WTC11 (cell line): ENCODE measurements around the gene ZNF592. TPM values are rescaled to one million over a fixed set of nuclear protein-coding genes. Genes with fewer than 3 reads are reported as not detected.
A peak's percentile ranks its signal among the peaks of the same experiment; 100 is the strongest.

Experiments used
- ATAC-seq: fragments of 200-7000 bp; cut with Tn5 transposase; 2 replicates; pipeline ENCODE4 v1.10.0; 2021; ENCODE audit warnings: mild to moderate bottlenecking, moderate library complexity
- CTCF ChIA-PET: fragments of 300-600 bp; sonication (Branson Sonifier 250); formaldehyde crosslinking; loops from one replicate; lab custom pipeline; 2021; ENCODE audit warnings: antibody characterized with exemption; lab: Charles Lee
- POLR2A ChIA-PET: fragments of 350-600 bp; sonication (Branson Sonifier 250); formaldehyde crosslinking; loops from one replicate; lab custom pipeline; 2021; ENCODE audit warnings: antibody characterized with exemption; lab: Charles Lee
- DNase-seq: peaks from one replicate; pipeline ENCODE4 v3.0.0; 2021; ENCODE audit warnings: low spot score
- H3K27ac Mint-ChIP-seq: 2 replicates; pipeline ENCODE4 v1.8.0; 2021; ENCODE audit warnings: mixed read lengths
- H3K27me3 Mint-ChIP-seq: 2 replicates; pipeline ENCODE4 v1.8.0; 2021; ENCODE audit warnings: low read depth, mild to moderate bottlenecking, moderate library complexity, mixed read lengths
- H3K36me3 Mint-ChIP-seq: 2 replicates; pipeline ENCODE4 v1.8.0; 2021; ENCODE audit warnings: mixed read lengths
- H3K4me1 Mint-ChIP-seq: 2 replicates; pipeline ENCODE4 v1.8.0; 2022; ENCODE audit warnings: mixed read lengths
- H3K4me3 Mint-ChIP-seq: 2 replicates; pipeline ENCODE4 v1.8.0; 2021; ENCODE audit warnings: mild to moderate bottlenecking, moderate library complexity, mixed read lengths
- H3K9me3 Mint-ChIP-seq: 2 replicates; pipeline ENCODE4 v1.8.0; 2021; ENCODE audit warnings: mixed read lengths
- CBFB ChIP-seq: sonication (generic); formaldehyde crosslinking; IDR thresholded peaks from 2 replicates; pipeline ENCODE4 v1.8.1; 2022; ENCODE audit warnings: mild to moderate bottlenecking, low read depth, missing genetic modification reagents
- CREB1 ChIP-seq: sonication (generic); formaldehyde crosslinking; IDR thresholded peaks from 2 replicates; pipeline ENCODE4 v1.8.0; 2023; ENCODE audit warnings: mild to moderate bottlenecking, missing genetic modification reagents
- ELF4 ChIP-seq: sonication (generic); formaldehyde crosslinking; IDR thresholded peaks from 2 replicates; pipeline ENCODE4 v1.8.1; 2022; ENCODE audit warnings: low read depth, mild to moderate bottlenecking, moderate library complexity, missing genetic modification reagents
- ETV6 ChIP-seq: sonication (generic); formaldehyde crosslinking; IDR thresholded peaks from 2 replicates; pipeline ENCODE4 v1.8.1; 2022; ENCODE audit warnings: mild to moderate bottlenecking, missing genetic modification reagents
- FOXK1 ChIP-seq: sonication (generic); formaldehyde crosslinking; IDR thresholded peaks from 2 replicates; pipeline ENCODE4 v1.8.0; 2022; ENCODE audit warnings: mild to moderate bottlenecking, moderate library complexity, missing genetic modification reagents
- FOXP1 ChIP-seq: sonication (generic); formaldehyde crosslinking; IDR thresholded peaks from 2 replicates; pipeline ENCODE4 v1.8.0; 2022; ENCODE audit warnings: missing genetic modification reagents, mild to moderate bottlenecking, moderate library complexity, borderline replicate concordance
- IRF2 ChIP-seq: sonication (generic); formaldehyde crosslinking; IDR thresholded peaks from 2 replicates; pipeline ENCODE4 v1.8.0; 2022; ENCODE audit warnings: low read depth, missing genetic modification reagents, borderline replicate concordance
- JAZF1 ChIP-seq: fragments of 250-450 bp; sonication (Bioruptor Pico); IDR thresholded peaks from 2 replicates; pipeline ENCODE4 v1.9.0; 2021; ENCODE audit warnings: moderate library complexity, mild to moderate bottlenecking, inconsistent platforms
- JUN ChIP-seq: sonication (generic); formaldehyde crosslinking; IDR thresholded peaks from 2 replicates; pipeline ENCODE4 v1.8.0; 2023; ENCODE audit warnings: mild to moderate bottlenecking, missing genetic modification reagents
- NFE2L1 ChIP-seq: sonication (generic); formaldehyde crosslinking; IDR thresholded peaks from 2 replicates; pipeline ENCODE4 v1.8.1; 2023; ENCODE audit warnings: missing genetic modification reagents
- NR1H2 ChIP-seq: sonication (generic); formaldehyde crosslinking; IDR thresholded peaks from 2 replicates; pipeline ENCODE4 v1.9.0; 2021; ENCODE audit warnings: mild to moderate bottlenecking, moderate library complexity, missing genetic modification reagents
- PRRX2 ChIP-seq: fragments of 250-450 bp; sonication (Bioruptor Pico); IDR thresholded peaks from 2 replicates; pipeline ENCODE4 v1.8.0; 2021; ENCODE audit warnings: mild to moderate bottlenecking
- RELA ChIP-seq: sonication (generic); formaldehyde crosslinking; IDR thresholded peaks from 2 replicates; pipeline ENCODE4 v1.8.1; 2022; ENCODE audit warnings: missing genetic modification reagents, mild to moderate bottlenecking, borderline replicate concordance
- RORB ChIP-seq: fragments of 250-450 bp; sonication (Bioruptor Pico); IDR thresholded peaks from 2 replicates; pipeline ENCODE4 v1.9.0; 2021; ENCODE audit warnings: mild to moderate bottlenecking
- ZNF219 ChIP-seq: sonication (generic); formaldehyde crosslinking; IDR thresholded peaks from 2 replicates; pipeline ENCODE4 v1.8.0; 2023; ENCODE audit warnings: missing genetic modification reagents, mild to moderate bottlenecking, borderline replicate concordance
- ZNF423 ChIP-seq: fragments of 250-450 bp; sonication (Bioruptor Pico); IDR thresholded peaks from 2 replicates; pipeline ENCODE4 v2.1.2; 2022; ENCODE audit warnings: mild to moderate bottlenecking, moderate library complexity
- total RNA-seq: library from RNA; stranded (reverse); gene quantifications from 3 replicates; pipeline ENCODE4 v1.2.3, GENCODE V29; 2021
- TF ChIP-seq, protein P1 (sequence below): fragments of 250-450 bp; sonication (Bioruptor Pico); IDR thresholded peaks from 2 replicates; pipeline ENCODE4 v1.9.0; 2021; ENCODE audit warnings: mild to moderate bottlenecking, borderline replicate concordance
- TF ChIP-seq, protein P2 (sequence below): fragments of 250-450 bp; sonication (Bioruptor Pico); IDR thresholded peaks from 2 replicates; pipeline ENCODE4 v1.9.0; 2021; ENCODE audit warnings: mild to moderate bottlenecking
- TF ChIP-seq, protein P3 (sequence below): sonication (generic); formaldehyde crosslinking; IDR thresholded peaks from 2 replicates; pipeline ENCODE4 v1.8.1; 2022; ENCODE audit warnings: low read depth, mild to moderate bottlenecking, moderate library complexity, missing genetic modification reagents, borderline replicate concordance
- TF ChIP-seq, protein P4 (sequence below): sonication (generic); formaldehyde crosslinking; IDR thresholded peaks from 2 replicates; pipeline ENCODE4 v1.8.1; 2022; ENCODE audit warnings: low read depth, missing genetic modification reagents, borderline replicate concordance
- TF ChIP-seq, protein P5 (sequence below): sonication (generic); formaldehyde crosslinking; IDR thresholded peaks from 2 replicates; pipeline ENCODE4 v1.8.1; 2022; ENCODE audit warnings: mild to moderate bottlenecking, missing genetic modification reagents, moderate library complexity, borderline replicate concordance
- TF ChIP-seq, protein P6 (sequence below): sonication (generic); formaldehyde crosslinking; IDR thresholded peaks from 2 replicates; pipeline ENCODE4 v1.8.0; 2023; ENCODE audit warnings: mild to moderate bottlenecking, missing genetic modification reagents

Gene ZNF592
- total RNA-seq, 1 experiment from 2014 or later = 28.0 TPM

DNA sequence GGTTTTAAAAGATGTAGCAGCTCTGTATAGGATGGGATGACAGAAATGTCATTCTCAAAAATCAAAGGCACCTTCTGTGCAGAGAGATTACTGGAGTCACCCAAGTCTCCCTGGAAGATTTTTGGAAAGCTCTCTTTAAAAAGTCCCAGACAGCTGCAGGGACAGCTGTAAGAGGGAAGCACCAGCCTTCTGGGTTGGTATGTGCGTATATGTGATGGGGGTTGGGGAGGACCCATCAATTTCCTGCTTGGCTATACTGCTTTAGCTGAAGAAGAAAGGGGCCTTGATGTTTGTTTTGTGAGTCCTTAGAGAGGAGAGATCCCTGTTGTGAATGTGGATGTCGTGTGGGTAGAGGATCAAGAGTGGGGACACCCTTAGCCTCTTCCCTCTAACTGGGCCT is 27.0 kb upstream of the ZNF592 start (continued):
- TF ChIP-seq, protein P1, sequence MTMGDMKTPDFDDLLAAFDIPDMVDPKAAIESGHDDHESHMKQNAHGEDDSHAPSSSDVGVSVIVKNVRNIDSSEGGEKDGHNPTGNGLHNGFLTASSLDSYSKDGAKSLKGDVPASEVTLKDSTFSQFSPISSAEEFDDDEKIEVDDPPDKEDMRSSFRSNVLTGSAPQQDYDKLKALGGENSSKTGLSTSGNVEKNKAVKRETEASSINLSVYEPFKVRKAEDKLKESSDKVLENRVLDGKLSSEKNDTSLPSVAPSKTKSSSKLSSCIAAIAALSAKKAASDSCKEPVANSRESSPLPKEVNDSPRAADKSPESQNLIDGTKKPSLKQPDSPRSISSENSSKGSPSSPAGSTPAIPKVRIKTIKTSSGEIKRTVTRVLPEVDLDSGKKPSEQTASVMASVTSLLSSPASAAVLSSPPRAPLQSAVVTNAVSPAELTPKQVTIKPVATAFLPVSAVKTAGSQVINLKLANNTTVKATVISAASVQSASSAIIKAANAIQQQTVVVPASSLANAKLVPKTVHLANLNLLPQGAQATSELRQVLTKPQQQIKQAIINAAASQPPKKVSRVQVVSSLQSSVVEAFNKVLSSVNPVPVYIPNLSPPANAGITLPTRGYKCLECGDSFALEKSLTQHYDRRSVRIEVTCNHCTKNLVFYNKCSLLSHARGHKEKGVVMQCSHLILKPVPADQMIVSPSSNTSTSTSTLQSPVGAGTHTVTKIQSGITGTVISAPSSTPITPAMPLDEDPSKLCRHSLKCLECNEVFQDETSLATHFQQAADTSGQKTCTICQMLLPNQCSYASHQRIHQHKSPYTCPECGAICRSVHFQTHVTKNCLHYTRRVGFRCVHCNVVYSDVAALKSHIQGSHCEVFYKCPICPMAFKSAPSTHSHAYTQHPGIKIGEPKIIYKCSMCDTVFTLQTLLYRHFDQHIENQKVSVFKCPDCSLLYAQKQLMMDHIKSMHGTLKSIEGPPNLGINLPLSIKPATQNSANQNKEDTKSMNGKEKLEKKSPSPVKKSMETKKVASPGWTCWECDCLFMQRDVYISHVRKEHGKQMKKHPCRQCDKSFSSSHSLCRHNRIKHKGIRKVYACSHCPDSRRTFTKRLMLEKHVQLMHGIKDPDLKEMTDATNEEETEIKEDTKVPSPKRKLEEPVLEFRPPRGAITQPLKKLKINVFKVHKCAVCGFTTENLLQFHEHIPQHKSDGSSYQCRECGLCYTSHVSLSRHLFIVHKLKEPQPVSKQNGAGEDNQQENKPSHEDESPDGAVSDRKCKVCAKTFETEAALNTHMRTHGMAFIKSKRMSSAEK (CRISPR knock-in tag) = no peak
- no peak for TF ChIP-seq NFE2L1 (CRISPR knock-in tag)
- no peak for TF ChIP-seq JUN
- TF ChIP-seq, protein P2, sequence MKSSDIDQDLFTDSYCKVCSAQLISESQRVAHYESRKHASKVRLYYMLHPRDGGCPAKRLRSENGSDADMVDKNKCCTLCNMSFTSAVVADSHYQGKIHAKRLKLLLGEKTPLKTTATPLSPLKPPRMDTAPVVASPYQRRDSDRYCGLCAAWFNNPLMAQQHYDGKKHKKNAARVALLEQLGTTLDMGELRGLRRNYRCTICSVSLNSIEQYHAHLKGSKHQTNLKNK (CRISPR knock-in tag) = no peak
- TF ChIP-seq ETV6 (CRISPR knock-in tag) = no peak

DNA sequence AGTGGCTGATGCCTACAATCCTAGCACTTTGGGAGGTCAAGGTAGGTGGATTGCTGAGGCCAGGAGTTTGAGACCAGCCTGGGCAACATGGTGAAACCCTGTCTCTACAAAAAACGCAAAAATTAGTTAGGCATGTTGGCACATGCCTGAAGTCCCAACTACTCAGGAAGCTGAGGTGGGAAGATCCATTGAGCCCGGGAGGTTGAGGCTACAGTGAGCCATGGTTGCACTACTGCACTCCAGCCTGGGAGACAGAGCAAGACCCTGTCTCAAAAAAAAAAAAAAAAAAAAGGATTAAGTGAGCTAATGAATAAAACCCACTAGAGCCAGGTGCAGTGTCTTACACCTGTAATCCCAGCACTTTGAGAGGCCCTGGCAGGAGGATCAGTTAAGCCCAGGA is 25.8 kb upstream of the ZNF592 start:
- Mint-ChIP-seq H3K9me3 (no peaks in the 10 kb centered on the region), H3K27me3 (no peaks in the 10 kb centered on the region), H3K4me3 (no peak overlapping the region), H3K27ac (no peak overlapping the region), H3K36me3 (no peaks in the 10 kb centered on the region), H3K4me1 (peaks cover 21% of the 10 kb centered on the region)
- ChIA-PET CTCF (interaction anchor here (0.7 to 2.2 kb wide), 3 partner anchors 33 to 159 kb away, joined by 3 to 10 read pairs (median 4); no protein-coding TSS in a partner anchor), POLR2A (interaction anchor here (0.7 kb wide), 1 partner anchor 34 kb away, joined by 5 read pairs; no protein-coding TSS in a partner anchor)
- ATAC-seq (no peak), DNase-seq (no peak)
- TF ChIP-seq CBFB = no peak
- TF ChIP-seq ZNF219 = no peak
- TF ChIP-seq JAZF1 (CRISPR knock-in tag) = no peak
- TF ChIP-seq NR1H2 = no peak
- TF ChIP-seq ELF4 (CRISPR knock-in tag) = no peak
- TF ChIP-seq, protein P3, sequence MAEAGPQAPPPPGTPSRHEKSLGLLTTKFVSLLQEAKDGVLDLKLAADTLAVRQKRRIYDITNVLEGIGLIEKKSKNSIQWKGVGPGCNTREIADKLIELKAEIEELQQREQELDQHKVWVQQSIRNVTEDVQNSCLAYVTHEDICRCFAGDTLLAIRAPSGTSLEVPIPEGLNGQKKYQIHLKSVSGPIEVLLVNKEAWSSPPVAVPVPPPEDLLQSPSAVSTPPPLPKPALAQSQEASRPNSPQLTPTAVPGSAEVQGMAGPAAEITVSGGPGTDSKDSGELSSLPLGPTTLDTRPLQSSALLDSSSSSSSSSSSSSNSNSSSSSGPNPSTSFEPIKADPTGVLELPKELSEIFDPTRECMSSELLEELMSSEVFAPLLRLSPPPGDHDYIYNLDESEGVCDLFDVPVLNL (CRISPR knock-in tag) = no peak
- no peak for TF ChIP-seq CREB1 (CRISPR knock-in tag)
- TF ChIP-seq ZNF423 (CRISPR knock-in tag) = no peak
- TF ChIP-seq, protein P4, sequence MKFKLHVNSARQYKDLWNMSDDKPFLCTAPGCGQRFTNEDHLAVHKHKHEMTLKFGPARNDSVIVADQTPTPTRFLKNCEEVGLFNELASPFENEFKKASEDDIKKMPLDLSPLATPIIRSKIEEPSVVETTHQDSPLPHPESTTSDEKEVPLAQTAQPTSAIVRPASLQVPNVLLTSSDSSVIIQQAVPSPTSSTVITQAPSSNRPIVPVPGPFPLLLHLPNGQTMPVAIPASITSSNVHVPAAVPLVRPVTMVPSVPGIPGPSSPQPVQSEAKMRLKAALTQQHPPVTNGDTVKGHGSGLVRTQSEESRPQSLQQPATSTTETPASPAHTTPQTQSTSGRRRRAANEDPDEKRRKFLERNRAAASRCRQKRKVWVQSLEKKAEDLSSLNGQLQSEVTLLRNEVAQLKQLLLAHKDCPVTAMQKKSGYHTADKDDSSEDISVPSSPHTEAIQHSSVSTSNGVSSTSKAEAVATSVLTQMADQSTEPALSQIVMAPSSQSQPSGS (CRISPR knock-in tag) = no peak
- TF ChIP-seq PRRX2 (CRISPR knock-in tag) = no peak

DNA sequence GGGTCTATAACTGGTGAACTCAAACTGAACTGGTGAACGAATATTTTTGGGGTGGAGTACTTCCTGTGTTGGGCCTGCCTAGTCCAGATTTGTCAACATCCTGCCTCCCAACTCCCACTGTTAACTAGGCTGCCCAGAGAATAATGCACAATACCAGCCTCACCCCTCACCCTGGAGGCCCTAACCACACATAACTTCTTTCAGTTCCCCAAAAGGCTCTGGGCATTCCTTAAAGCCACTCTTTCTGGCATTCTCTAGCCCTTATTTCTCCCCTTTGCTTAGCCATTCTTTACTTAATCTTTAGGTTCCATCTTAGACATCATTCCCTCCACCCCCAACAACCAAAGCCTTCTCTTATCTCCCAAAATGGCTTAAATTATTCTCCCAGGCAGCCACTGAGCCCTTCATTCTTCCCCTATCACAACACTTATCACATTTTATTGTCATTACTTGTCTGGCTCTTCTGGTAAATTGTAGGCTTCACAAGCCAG is 23.3 kb upstream of the ZNF592 start:
- POLR2A ChIA-PET = interaction anchor here (0.6 kb wide), 1 partner anchor 11 kb away, joined by 5 read pairs; no protein-coding TSS in a partner anchor
- Mint-ChIP-seq H3K9me3 (no peaks in the 10 kb centered on the region), H3K36me3 (no peaks in the 10 kb centered on the region), H3K4me3 (no peak overlapping the region), H3K27me3 (no peaks in the 10 kb centered on the region; the same call in 1 of the 2 replicates), H3K4me1 (peaks cover 21% of the 10 kb centered on the region), H3K27ac (peak overlapping the region; percentile 68; the same call in 1 of the 2 replicates)
- no peak for DNase-seq
- ATAC-seq = no peak
- CTCF ChIA-PET = no interaction called here
- TF ChIP-seq IRF2 (CRISPR knock-in tag) = no peak
- no peak for TF ChIP-seq NFE2L1 (CRISPR knock-in tag)
- TF ChIP-seq RELA = no peak
- TF ChIP-seq, protein P5, sequence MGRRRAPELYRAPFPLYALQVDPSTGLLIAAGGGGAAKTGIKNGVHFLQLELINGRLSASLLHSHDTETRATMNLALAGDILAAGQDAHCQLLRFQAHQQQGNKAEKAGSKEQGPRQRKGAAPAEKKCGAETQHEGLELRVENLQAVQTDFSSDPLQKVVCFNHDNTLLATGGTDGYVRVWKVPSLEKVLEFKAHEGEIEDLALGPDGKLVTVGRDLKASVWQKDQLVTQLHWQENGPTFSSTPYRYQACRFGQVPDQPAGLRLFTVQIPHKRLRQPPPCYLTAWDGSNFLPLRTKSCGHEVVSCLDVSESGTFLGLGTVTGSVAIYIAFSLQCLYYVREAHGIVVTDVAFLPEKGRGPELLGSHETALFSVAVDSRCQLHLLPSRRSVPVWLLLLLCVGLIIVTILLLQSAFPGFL (CRISPR knock-in tag) = no peak
- TF ChIP-seq, protein P6, sequence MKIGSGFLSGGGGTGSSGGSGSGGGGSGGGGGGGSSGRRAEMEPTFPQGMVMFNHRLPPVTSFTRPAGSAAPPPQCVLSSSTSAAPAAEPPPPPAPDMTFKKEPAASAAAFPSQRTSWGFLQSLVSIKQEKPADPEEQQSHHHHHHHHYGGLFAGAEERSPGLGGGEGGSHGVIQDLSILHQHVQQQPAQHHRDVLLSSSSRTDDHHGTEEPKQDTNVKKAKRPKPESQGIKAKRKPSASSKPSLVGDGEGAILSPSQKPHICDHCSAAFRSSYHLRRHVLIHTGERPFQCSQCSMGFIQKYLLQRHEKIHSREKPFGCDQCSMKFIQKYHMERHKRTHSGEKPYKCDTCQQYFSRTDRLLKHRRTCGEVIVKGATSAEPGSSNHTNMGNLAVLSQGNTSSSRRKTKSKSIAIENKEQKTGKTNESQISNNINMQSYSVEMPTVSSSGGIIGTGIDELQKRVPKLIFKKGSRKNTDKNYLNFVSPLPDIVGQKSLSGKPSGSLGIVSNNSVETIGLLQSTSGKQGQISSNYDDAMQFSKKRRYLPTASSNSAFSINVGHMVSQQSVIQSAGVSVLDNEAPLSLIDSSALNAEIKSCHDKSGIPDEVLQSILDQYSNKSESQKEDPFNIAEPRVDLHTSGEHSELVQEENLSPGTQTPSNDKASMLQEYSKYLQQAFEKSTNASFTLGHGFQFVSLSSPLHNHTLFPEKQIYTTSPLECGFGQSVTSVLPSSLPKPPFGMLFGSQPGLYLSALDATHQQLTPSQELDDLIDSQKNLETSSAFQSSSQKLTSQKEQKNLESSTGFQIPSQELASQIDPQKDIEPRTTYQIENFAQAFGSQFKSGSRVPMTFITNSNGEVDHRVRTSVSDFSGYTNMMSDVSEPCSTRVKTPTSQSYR (CRISPR knock-in tag) = no peak
- TF ChIP-seq FOXP1 = no peak
- TF ChIP-seq FOXK1 (CRISPR knock-in tag) = no peak
- TF ChIP-seq RORB = no peak
